Bronchial epithelial cell (primary cell): ENCODE measurements around the gene LOXHD1. TPM values are rescaled to one million over a fixed set of nuclear protein-coding genes. Genes with fewer than 3 reads are reported as not detected.

Source experiments
- DNase-seq: peaks from one replicate; pipeline ENCODE4 v3.0.0-alpha.2; 2010; ENCODE audit warnings: low read depth
- FAIRE-seq: peaks from 2 replicates; lab custom pipeline; 2011; peaks lifted over from hg19 to GRCh38; lab: Jason Lieb, UNC
- H3K27me3 ChIP-seq: 2 replicates; pipeline ENCODE4 v1.5.1; 2011; ENCODE audit warnings: low read length; ENCODE audit not compliant: control insufficient read depth, insufficient read depth
- H3K36me3 ChIP-seq: 2 replicates; pipeline ENCODE4 v1.5.1; 2011; ENCODE audit warnings: low read length; ENCODE audit not compliant: control insufficient read depth, insufficient read depth
- H3K4me3 ChIP-seq: 2 replicates; pipeline ENCODE4 v1.5.1; 2011; ENCODE audit warnings: mild to moderate bottlenecking, low read depth, low read length, control low read depth
- CTCF ChIP-seq: IDR thresholded peaks from 2 replicates; pipeline ENCODE4 v1.5.1; 2011; ENCODE audit warnings: mild to moderate bottlenecking, moderate library complexity, low read length, control low read depth, inconsistent platforms; ENCODE audit not compliant: insufficient read depth, severe bottlenecking
- total RNA-seq: library from RNA; depleted of rRNA; stranded (reverse); fragments of >200 nt; gene quantifications from 2 replicates; pipeline ENCODE4 v1.2.1, GENCODE V29; 2014

Gene LOXHD1
- total RNA-seq, 1 donor from 2014 or later = not detected

DNA sequence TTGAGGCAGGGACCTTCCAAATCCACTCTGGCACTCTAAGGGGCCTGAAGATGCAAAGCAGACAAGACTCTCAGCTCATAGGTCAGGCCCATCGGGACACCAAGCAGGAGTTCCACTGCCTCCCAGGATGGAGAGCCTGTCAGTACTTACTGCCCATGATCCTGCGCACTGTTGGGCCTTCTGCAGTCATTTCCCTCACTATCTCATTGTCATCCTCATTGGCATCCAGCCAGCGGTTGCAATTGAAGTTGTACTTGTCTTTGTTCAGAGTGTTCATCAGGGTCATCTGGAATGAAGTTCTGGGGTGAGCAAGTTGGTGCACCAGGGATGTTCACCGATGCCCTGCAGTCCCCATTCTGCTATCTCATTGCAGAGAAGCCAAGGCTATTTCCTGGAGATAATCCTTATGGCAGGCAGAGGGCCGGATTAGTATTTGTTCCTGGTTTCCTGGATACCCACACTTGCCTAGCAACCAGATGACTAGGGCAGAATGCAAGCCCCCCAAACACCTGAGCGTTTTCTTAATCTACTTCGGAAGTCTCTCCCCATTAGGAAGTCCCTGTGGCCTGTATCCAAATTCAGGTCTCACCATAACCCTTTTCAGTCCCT, 65.1 kb downstream of the LOXHD1 start:
- no peaks in the 10 kb centered on the region for H3K27me3 ChIP-seq
- peak; percentile 88 for FAIRE-seq
- H3K36me3 ChIP-seq = no peaks in the 10 kb centered on the region
- no peak for TF ChIP-seq CTCF
- DNase-seq = no peak
- H3K4me3 ChIP-seq = no peak overlapping the region

DNA sequence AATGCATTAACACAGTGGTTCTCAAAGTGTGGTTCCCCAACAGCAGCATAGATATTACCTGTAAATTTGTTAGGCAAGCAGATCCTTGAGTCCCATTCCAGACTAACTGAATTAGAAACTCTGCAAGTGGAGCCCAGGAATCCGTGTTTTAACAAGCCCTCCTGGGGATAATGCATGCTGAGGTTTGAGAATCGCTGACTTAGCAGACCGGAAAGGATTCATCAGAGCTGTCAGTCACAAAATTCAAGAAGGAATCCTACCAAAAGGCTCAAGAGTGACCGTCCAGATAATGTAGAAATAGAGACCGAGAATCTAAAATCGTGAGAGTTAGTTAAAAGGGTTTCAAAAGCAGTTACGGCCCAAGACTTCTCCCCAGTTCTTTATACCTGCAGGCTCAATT, 66.9 kb downstream of the LOXHD1 start:
- no peak overlapping the region for H3K4me3 ChIP-seq
- H3K36me3 ChIP-seq = no peaks in the 10 kb centered on the region
- no peaks in the 10 kb centered on the region for H3K27me3 ChIP-seq
- TF ChIP-seq CTCF = no peak
- FAIRE-seq (no peak), DNase-seq (no peak)

DNA sequence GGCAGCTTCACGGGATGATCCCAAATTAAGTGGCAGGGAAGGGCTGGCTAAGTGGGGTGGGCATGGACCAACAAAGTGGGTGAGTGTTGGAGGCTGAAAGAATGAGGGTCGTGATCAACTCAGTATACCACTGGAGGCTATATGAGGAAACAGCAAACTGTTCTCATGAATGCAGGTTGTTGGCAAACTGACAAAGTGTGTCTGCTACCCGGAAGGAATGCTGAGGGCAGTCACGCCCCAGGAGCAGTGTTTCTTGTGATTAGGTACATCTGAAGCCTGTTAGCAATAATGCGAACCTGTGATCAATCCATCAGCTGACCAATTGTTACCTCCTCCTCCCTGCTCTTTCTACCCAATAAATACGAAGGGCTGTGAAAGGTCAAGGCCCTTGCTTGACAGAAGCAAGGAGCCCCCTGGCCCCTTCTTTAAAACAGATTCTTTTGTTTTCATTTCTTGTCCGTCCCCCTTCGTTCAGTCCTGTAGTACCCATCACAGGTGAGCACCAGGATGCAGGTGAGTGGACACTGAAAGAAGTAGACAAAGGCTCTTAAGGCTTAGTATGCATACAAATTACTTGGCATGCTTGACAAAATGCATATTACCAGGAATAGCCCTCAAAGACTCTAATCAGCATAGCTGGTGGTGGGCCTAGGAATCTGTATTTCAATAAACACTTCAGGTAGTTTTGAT, 67.9 kb downstream of the LOXHD1 start:
- DNase-seq (no peak), FAIRE-seq (peak; percentile 97)
- H3K36me3 ChIP-seq = no peaks in the 10 kb centered on the region
- no peak for TF ChIP-seq CTCF
- no peak overlapping the region for H3K4me3 ChIP-seq
- H3K27me3 ChIP-seq = no peaks in the 10 kb centered on the region

GRCh38 chr18:46587600-46587999, 69.4 kb downstream of the LOXHD1 start:
- TF ChIP-seq CTCF = no peak

DNA sequence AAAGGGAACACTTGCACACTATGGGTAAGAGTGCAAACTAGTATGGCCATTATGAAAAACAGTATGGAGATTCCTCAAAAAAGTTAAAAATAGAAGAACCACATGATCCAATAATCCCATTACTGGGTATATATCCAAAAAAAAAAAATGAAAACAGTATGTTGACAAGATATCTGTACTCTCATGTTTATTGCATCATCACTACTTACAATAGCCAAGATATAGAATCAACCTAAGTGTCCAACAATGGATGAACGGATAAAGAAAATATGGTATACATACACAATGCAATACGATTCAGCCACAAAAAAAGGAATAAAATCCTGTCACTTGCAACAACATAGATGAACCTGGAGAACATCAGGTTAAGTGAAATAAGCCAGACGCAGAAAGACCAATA, 73.3 kb downstream of the LOXHD1 start:
- no peak for TF ChIP-seq CTCF
- FAIRE-seq (no peak), DNase-seq (no peak)

More at GRCh38 chr18:46587600-46587999, 69.4 kb downstream of the LOXHD1 start:
- FAIRE-seq (no peak), DNase-seq (no peak)
- Histone ChIP-seq H3K4me3 (no peak overlapping the region), H3K27me3 (no peaks in the 10 kb centered on the region), H3K36me3 (no peaks in the 10 kb centered on the region)

More for the DNA sequence above, 73.3 kb downstream of the LOXHD1 start:
- Histone ChIP-seq H3K4me3 (no peak overlapping the region), H3K27me3 (no peaks in the 10 kb centered on the region), H3K36me3 (no peaks in the 10 kb centered on the region)
